HCT116 (cell line): ENCODE measurements around the gene GSG1L. TPM values are rescaled to one million over a fixed set of nuclear protein-coding genes. Genes with fewer than 3 reads are reported as not detected.

Source experiments
- ATAC-seq: fragments of 200-7000 bp; cut with Tn5 transposase; 2 replicates; pipeline ENCODE4 v1.9.1; 2020; ENCODE audit warnings: mild to moderate bottlenecking, moderate library complexity
- BruUV-seq: library from RNA; stranded (reverse); fragments of 400-500 nt; replicated peaks from 2 replicates; lab custom pipeline; 2021; lab: Mats Ljungman, UMichigan
- CTCF ChIA-PET: fragments of 300-600 bp; sonication (Branson Sonifier 250); formaldehyde crosslinking; loops from one replicate; lab custom pipeline; 2021; ENCODE audit warnings: antibody characterized with exemption; lab: Charles Lee
- POLR2A ChIA-PET: fragments of 300-600, 350-600 bp; sonication (Branson Sonifier 250); formaldehyde crosslinking; loops from one replicate; lab custom pipeline; 2021; ENCODE audit warnings: antibody characterized with exemption; lab: Charles Lee
- RAD21 ChIA-PET, 2 experiments: fragments of 300-600 bp; sonication (Branson Sonifier 250); formaldehyde crosslinking; loops; one replicate each; lab custom pipeline; 2023; ENCODE audit warnings: low total read pairs in 2 of 2; ENCODE audit not compliant: uncharacterized antibody in 2 of 2, unreplicated experiment in 2 of 2, low non-redundant PET in 1 of 2; lab: Charles Lee
- DNase-seq: peaks from one replicate; pipeline ENCODE4 v3.0.0-alpha.2; 2010; ENCODE audit warnings: low read depth, low spot score
- H2AFZ ChIP-seq: fragments of 200-600 bp; shearing (Covaris generic), sonication (generic); 2 replicates; pipeline ENCODE4 v1.6.1; 2017; ENCODE audit warnings: low read depth, mixed run types, mixed read lengths, antibody characterized with exemption, low read length; ENCODE audit not compliant: poor library complexity, severe bottlenecking
- H3K27ac ChIP-seq: 2 replicates; pipeline ENCODE4 v1.5.1; 2012; ENCODE audit warnings: low read depth, low read length
- H3K27me3 ChIP-seq: fragments of 200-600 bp; sonication (generic); 2 replicates; pipeline ENCODE4 v1.6.1; 2016; ENCODE audit warnings: mixed run types, low read length, mixed read lengths; ENCODE audit not compliant: insufficient read depth
- H3K36me3 ChIP-seq, 2 experiments: fragments of 200-500 bp in 1 of 2; fragments of 200-600 bp in 1 of 2; sonication (Bioruptor generic) in 1 of 2; sonication (generic) in 1 of 2; 2 replicates each; pipeline versions ENCODE4 v1.5.1 to v1.6.1; 2014 to 2016; ENCODE audit warnings: low read length in 2 of 2, inconsistent platforms in 1 of 2, mixed read lengths in 1 of 2, mixed run types in 1 of 2; ENCODE audit not compliant: insufficient read depth in 2 of 2, control insufficient read depth in 1 of 2
- H3K4me1 ChIP-seq, 2 experiments: fragments of 200-600 bp in 1 of 2; sonication (generic) in 1 of 2; 2 replicates each; pipeline versions ENCODE4 v1.5.1 to v1.6.1; 2012 to 2017; ENCODE audit warnings: low read length in 2 of 2, inconsistent platforms in 1 of 2, mild to moderate bottlenecking in 1 of 2, mixed read lengths in 1 of 2, mixed run types in 1 of 2, moderate library complexity in 1 of 2; ENCODE audit not compliant: insufficient read depth in 2 of 2, control insufficient read depth in 1 of 2
- H3K4me2 ChIP-seq: fragments of 200-600 bp; sonication (generic); 2 replicates; pipeline ENCODE4 v1.6.1; 2017; ENCODE audit warnings: mixed run types, low read length, mixed read lengths
- H3K4me3 ChIP-seq, 2 experiments: fragments of 200-600 bp in 1 of 2; sonication (generic) in 1 of 2; replicated peaks in 1 of 2; 2 replicates each; pipeline ENCODE4 v1.5.1; 2011 to 2016; ENCODE audit warnings: low read length in 2 of 2, control low read depth in 1 of 2, low read depth in 1 of 2, mild to moderate bottlenecking in 1 of 2, mixed read lengths in 1 of 2, mixed run types in 1 of 2
- H3K79me2 ChIP-seq: fragments of 200-600 bp; sonication (generic); 2 replicates; pipeline ENCODE4 v1.6.1; 2017; ENCODE audit warnings: mild to moderate bottlenecking, mixed run types, low read length, moderate library complexity, mixed read lengths; ENCODE audit not compliant: insufficient read depth
- H3K9ac ChIP-seq: fragments of 200-600 bp; sonication (generic); 2 replicates; pipeline ENCODE4 v1.6.1; 2016; ENCODE audit warnings: low read length, mixed read lengths
- H3K9me2 ChIP-seq: fragments of 200-600 bp; sonication (generic), shearing (Covaris generic); 2 replicates; pipeline ENCODE4 v1.6.1; 2017; ENCODE audit warnings: mixed run types, mild to moderate bottlenecking, moderate library complexity; ENCODE audit not compliant: insufficient read depth
- H3K9me3 ChIP-seq, 2 experiments: fragments of 200-500 bp in 1 of 2; fragments of 200-600 bp in 1 of 2; sonication (Bioruptor generic) in 1 of 2; sonication (generic) in 1 of 2; 2 replicates each; pipeline ENCODE4 v1.6.1; 2014 to 2017; ENCODE audit warnings: low read length in 2 of 2, mixed read lengths in 2 of 2, inconsistent platforms in 1 of 2, low read depth in 1 of 2, mild to moderate bottlenecking in 1 of 2, mixed run types in 1 of 2, moderate library complexity in 1 of 2; ENCODE audit not compliant: control insufficient read depth in 1 of 2, insufficient read depth in 1 of 2
- H4K20me1 ChIP-seq: fragments of 200-600 bp; sonication (generic), shearing (Covaris generic); 2 replicates; pipeline ENCODE4 v1.6.1; 2017; ENCODE audit warnings: mixed run types, mild to moderate bottlenecking, moderate library complexity; ENCODE audit not compliant: insufficient read depth
- CBX3 ChIP-seq: IDR thresholded peaks from 2 replicates; pipeline ENCODE4 v1.6.1; 2012; ENCODE audit warnings: low read depth
- CEBPB ChIP-seq: IDR thresholded peaks from 2 replicates; pipeline ENCODE4 v1.6.1; 2012; ENCODE audit warnings: low read depth
- EGR1 ChIP-seq: IDR thresholded peaks from 2 replicates; pipeline ENCODE4 v1.6.1; 2012; ENCODE audit warnings: low read depth
- ELF1 ChIP-seq: IDR thresholded peaks from 2 replicates; pipeline ENCODE4 v1.6.1; 2012; ENCODE audit warnings: low read depth, borderline replicate concordance
- EZH2 ChIP-seq: fragments of 200-600 bp; sonication (generic); IDR thresholded peaks from 2 replicates; pipeline ENCODE4 v1.6.1; 2017; ENCODE audit warnings: antibody characterized with exemption, mixed run types
- FOSL1 ChIP-seq: IDR thresholded peaks from 2 replicates; pipeline ENCODE4 v1.6.1; 2012; ENCODE audit warnings: low read depth
- POLR2AphosphoS5 ChIP-seq: IDR thresholded peaks from 2 replicates; pipeline ENCODE4 v1.6.1; 2011; ENCODE audit warnings: mild to moderate bottlenecking, low read depth, low read length, moderate library complexity
- REST ChIP-seq: IDR thresholded peaks from 2 replicates; pipeline ENCODE4 v1.6.1; 2012; ENCODE audit warnings: low read depth
- SIN3A ChIP-seq: IDR thresholded peaks from 2 replicates; pipeline ENCODE4 v1.6.1; 2012; ENCODE audit warnings: low read depth
- SP1 ChIP-seq: IDR thresholded peaks from 2 replicates; pipeline ENCODE4 v1.6.1; 2012; ENCODE audit warnings: low read depth
- YY1 ChIP-seq: IDR thresholded peaks from 2 replicates; pipeline ENCODE4 v1.6.1; 2011; ENCODE audit warnings: low read length, low read depth, moderate library complexity, mild to moderate bottlenecking; ENCODE audit not compliant: insufficient replicate concordance; ENCODE audit errors: extremely low read depth
- ZFX ChIP-seq: fragments of 450-650 bp; IDR thresholded peaks from 2 replicates; pipeline ENCODE4 v1.6.1; 2017
- ZNF274 ChIP-seq: fragments of 200-500 bp; sonication (Bioruptor generic); IDR thresholded peaks from 2 replicates; pipeline ENCODE4 v1.6.1; 2014; ENCODE audit warnings: mild to moderate bottlenecking, low read depth, low read length, inconsistent platforms
- intact Hi-C: fragments of 100-400 bp; cut with micrococcal nuclease; formaldehyde crosslinking; loops from 2 replicates; pipeline ENCODE4 v1.10.0; 2022
- total RNA-seq: library from RNA; stranded (reverse); gene quantifications from one replicate; pipeline ENCODE4 v1.2.1, GENCODE V29; 2021; ENCODE audit not compliant: unreplicated experiment
- TF ChIP-seq, protein P1 (sequence below), 3 experiments: fragments of 200-600 bp in 1 of 3; sonication (generic) in 1 of 3; IDR thresholded peaks in 2 of 3; conservative IDR thresholded peaks in 1 of 3; 2 replicates each; pipeline ENCODE4 v1.5.1; 2012 to 2017; ENCODE audit warnings: low read depth in 2 of 3, low read length in 2 of 3, antibody characterized with exemption in 1 of 3, borderline replicate concordance in 1 of 3, control low read depth in 1 of 3, mild to moderate bottlenecking in 1 of 3, mixed read lengths in 1 of 3, mixed run types in 1 of 3, moderate library complexity in 1 of 3; ENCODE audit not compliant: insufficient read depth in 1 of 3

Gene GSG1L
- total RNA-seq, 1 experiment from 2014 or later = not detected

GRCh38 chr16:28101533-28101890, 38.0 kb upstream of the GSG1L start:
- Histone ChIP-seq H3K9ac (no peak overlapping the region), H2AFZ (no peak overlapping the region), H3K27ac (no peak overlapping the region), H3K9me3 (no peaks in the 10 kb centered on the region), H3K4me3 (no peak overlapping the region), H3K36me3 (peaks cover 50 to 65% of the 10 kb centered on the region in 2 experiments), H3K4me1 (no peaks in the 10 kb centered on the region), H3K4me2 (no peak overlapping the region), H3K9me2 (no peaks in the 10 kb centered on the region), H4K20me1 (peaks cover 7% of the 10 kb centered on the region; the same call in 1 of the 2 replicates), H3K27me3 (no peaks in the 10 kb centered on the region), H3K79me2 (no peaks in the 10 kb centered on the region; the same call in 1 of the 2 replicates)
- DNase-seq (no peak), ATAC-seq (no peak)
- intact Hi-C loops = no loop called here
- no TSS peak for BruUV-seq
- CTCF ChIA-PET = no interaction called here
- RAD21 ChIA-PET = no interaction called here
- TF ChIP-seq EGR1 (no peak), EZH2 (no peak), CBX3 (no peak)
- POLR2A ChIA-PET = no interaction called here

GRCh38 chr16:28100810-28101532, 37.5 kb upstream of the GSG1L start:
- DNase-seq = no peak
- Histone ChIP-seq H3K9me3 (no peaks in the 10 kb centered on the region), H3K9me2 (no peaks in the 10 kb centered on the region), H2AFZ (no peak overlapping the region), H3K4me3 (no peak overlapping the region), H3K79me2 (no peaks in the 10 kb centered on the region; the same call in 1 of the 2 replicates), H3K4me1 (no peaks in the 10 kb centered on the region), H4K20me1 (peaks cover 7% of the 10 kb centered on the region; the same call in 1 of the 2 replicates), H3K36me3 (peaks cover 46 to 60% of the 10 kb centered on the region in 2 experiments; a peak in 3 of 4 replicates), H3K27me3 (no peaks in the 10 kb centered on the region), H3K4me2 (no peak overlapping the region), H3K9ac (no peak overlapping the region), H3K27ac (no peak overlapping the region)
- no peak for ATAC-seq
- TF ChIP-seq EZH2 (no peak), REST (no peak), CEBPB (no peak), POLR2AphosphoS5 (no peak), YY1 (no peak), ZNF274 (no peak), FOSL1 (no peak), SIN3A (no peak), ELF1 (no peak), ZFX (no peak), SP1 (no peak)
- TF ChIP-seq, protein P1, sequence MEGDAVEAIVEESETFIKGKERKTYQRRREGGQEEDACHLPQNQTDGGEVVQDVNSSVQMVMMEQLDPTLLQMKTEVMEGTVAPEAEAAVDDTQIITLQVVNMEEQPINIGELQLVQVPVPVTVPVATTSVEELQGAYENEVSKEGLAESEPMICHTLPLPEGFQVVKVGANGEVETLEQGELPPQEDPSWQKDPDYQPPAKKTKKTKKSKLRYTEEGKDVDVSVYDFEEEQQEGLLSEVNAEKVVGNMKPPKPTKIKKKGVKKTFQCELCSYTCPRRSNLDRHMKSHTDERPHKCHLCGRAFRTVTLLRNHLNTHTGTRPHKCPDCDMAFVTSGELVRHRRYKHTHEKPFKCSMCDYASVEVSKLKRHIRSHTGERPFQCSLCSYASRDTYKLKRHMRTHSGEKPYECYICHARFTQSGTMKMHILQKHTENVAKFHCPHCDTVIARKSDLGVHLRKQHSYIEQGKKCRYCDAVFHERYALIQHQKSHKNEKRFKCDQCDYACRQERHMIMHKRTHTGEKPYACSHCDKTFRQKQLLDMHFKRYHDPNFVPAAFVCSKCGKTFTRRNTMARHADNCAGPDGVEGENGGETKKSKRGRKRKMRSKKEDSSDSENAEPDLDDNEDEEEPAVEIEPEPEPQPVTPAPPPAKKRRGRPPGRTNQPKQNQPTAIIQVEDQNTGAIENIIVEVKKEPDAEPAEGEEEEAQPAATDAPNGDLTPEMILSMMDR (IDR thresholded peaks at IDR 0.05 in 2 of 3, conservative IDR thresholded peaks at IDR 0.05 in 1 of 3; ENCODE audit: borderline replicate concordance in 1 of 3, insufficient read depth in 1 of 3, low read depth in 2 of 3, low read length in 2 of 3) = no peak
- CTCF ChIA-PET = no interaction called here
- RAD21 ChIA-PET = no interaction called here
- BruUV-seq = no TSS peak
- POLR2A ChIA-PET = no interaction called here
- intact Hi-C loops = no loop called here
